K562 (cell line): ENCODE measurements around the gene REEP2. TPM values are rescaled to one million over a fixed set of nuclear protein-coding genes. Genes with fewer than 3 reads are reported as not detected.

Experiments
- BRF2 ChIP-seq: IDR thresholded peaks from 3 replicates; pipeline ENCODE4 v1.6.1; 2011; ENCODE audit warnings: borderline replicate concordance, mild to moderate bottlenecking; ENCODE audit not compliant: insufficient read length, insufficient read depth
- EGR1 ChIP-seq: fragments of 450-650 bp; conservative IDR thresholded peaks from 2 replicates; pipeline ENCODE4 v1.6.1; 2017; ENCODE audit warnings: mild to moderate bottlenecking
- HMBOX1 ChIP-seq: sonication (generic); IDR thresholded peaks from 2 replicates; pipeline ENCODE4 v1.6.1; 2016
- HNRNPH1 ChIP-seq: fragments of 200-400 bp; formaldehyde crosslinking; optimal IDR thresholded peaks from 2 replicates; pipeline ENCODE3; 2017; ENCODE audit warnings: low read depth, mild to moderate bottlenecking, low read length, moderate library complexity
- PTBP1 ChIP-seq: fragments of 200-400 bp; formaldehyde crosslinking; IDR thresholded peaks from 2 replicates; pipeline ENCODE4 v1.6.1; 2017; ENCODE audit warnings: low read depth, low read length
- RBM39 ChIP-seq: fragments of 200-400 bp; formaldehyde crosslinking; optimal IDR thresholded peaks from 2 replicates; pipeline ENCODE3; 2018; ENCODE audit warnings: low read depth, low read length
- RERE ChIP-seq: sonication (generic); formaldehyde crosslinking; IDR thresholded peaks from 2 replicates; pipeline ENCODE4 v1.8.0; 2023; ENCODE audit warnings: missing genetic modification reagents, mild to moderate bottlenecking, borderline replicate concordance
- SAFB2 ChIP-seq: fragments of 200-400 bp; formaldehyde crosslinking; IDR thresholded peaks from 2 replicates; pipeline ENCODE4 v1.6.1; 2018; ENCODE audit warnings: borderline replicate concordance, low read length, low read depth, moderate library complexity; ENCODE audit not compliant: severe bottlenecking
- SIN3A ChIP-seq, 2 experiments: fragments of 150-350 bp in 1 of 2; IDR thresholded peaks; 2 replicates each; pipeline ENCODE4 v1.6.1; 2011 to 2016; ENCODE audit warnings: borderline replicate concordance in 2 of 2, low read depth in 2 of 2, low read length in 2 of 2, mild to moderate bottlenecking in 2 of 2, moderate library complexity in 2 of 2; ENCODE audit not compliant: control insufficient read depth in 1 of 2
- SP1 ChIP-seq: sonication (generic); formaldehyde crosslinking; IDR thresholded peaks from 2 replicates; pipeline ENCODE4 v1.8.1; 2022; ENCODE audit warnings: mild to moderate bottlenecking, missing genetic modification reagents
- SRSF1 ChIP-seq: fragments of 200-400 bp; formaldehyde crosslinking; IDR thresholded peaks from 2 replicates; pipeline ENCODE4 v1.6.1; 2017; ENCODE audit warnings: mild to moderate bottlenecking, low read depth, low read length, moderate library complexity
- STAG1 ChIP-seq: sonication (generic); formaldehyde crosslinking; IDR thresholded peaks from 2 replicates; pipeline ENCODE4 v1.5.0; 2020; ENCODE audit warnings: missing genetic modification reagents, borderline replicate concordance
- TGIF2 ChIP-seq: sonication (generic); formaldehyde crosslinking; IDR thresholded peaks from 2 replicates; pipeline ENCODE4 v1.8.1; 2022; ENCODE audit warnings: mild to moderate bottlenecking, missing genetic modification reagents, moderate library complexity
- THRB ChIP-seq: fragments of 450-650 bp; formaldehyde crosslinking; conservative IDR thresholded peaks from 2 replicates; pipeline ENCODE4 v1.4.0; 2022; ENCODE audit warnings: mild to moderate bottlenecking, missing genetic modification characterization
- ZBED1 ChIP-seq: IDR thresholded peaks from 2 replicates; pipeline ENCODE4 v1.6.1; 2014
- ZC3H4 ChIP-seq: sonication (generic); formaldehyde crosslinking; IDR thresholded peaks from 2 replicates; pipeline ENCODE4 v1.9.0; 2021; ENCODE audit warnings: missing genetic modification reagents, borderline replicate concordance
- ZNF785 ChIP-seq: fragments of 250-450 bp; sonication (Bioruptor Pico); IDR thresholded peaks from 2 replicates; pipeline ENCODE4 v1.4.0; 2020; ENCODE audit warnings: mild to moderate bottlenecking
- polyA plus RNA-seq, 8 experiments: library from polyadenylated mRNA; depleted of rRNA in 4 of 8; stranded (reverse) in 5 of 8; unstranded in 3 of 8; fragments of >200 nt; fragmentation: Nextera tagmentation in 2 of 8; fragmentation: Illumina TruSeq in 1 of 8; extraction: Ambion mirVana in 2 of 8; extraction: Trizol in 1 of 8; gene quantifications; 2 replicates each; pipeline versions ENCODE4 v1.2.1 to v1.2.3, GENCODE V29; 2011 to 2014; ENCODE audit warnings: inconsistent platforms in 1 of 8, missing spikeins in 1 of 8
- total RNA-seq, 7 experiments: library from RNA; depleted of rRNA in 6 of 7; stranded (reverse); fragments of >200 nt in 6 of 7; fragmentation: Illumina TruSeq in 2 of 7; extraction: Trizol in 2 of 7; gene quantifications; 2 replicates each; pipeline versions ENCODE4 v1.2.1 to v1.2.3, GENCODE V29; 2011 to 2021; ENCODE audit warnings: low replicate concordance in 1 of 7

The REEP2 gene
- total and polyA plus RNA-seq, 9 of the 15 experiments (the other 6 are each of a cell fraction or from before 2014, with no cell fraction given), result 0.03 to 1.1 (median 0.12) TPM; not detected in 1

GRCh38 chr5:138466900-138467710, 28.2 kb downstream of the REEP2 start (continued):
- TF ChIP-seq BRF2 (no peak), SRSF1 (peak; percentile 65; the same call in 1 of the 2 replicates), STAG1 (CRISPR knock-in tag) (peak; percentile 12; the same call in 1 of the 2 replicates), HNRNPH1 (no peak), PTBP1 (peak; percentile 89; the same call in 1 of the 2 replicates), ZC3H4 (CRISPR knock-in tag) (peak; percentile 37; the same call in 1 of the 2 replicates), RBM39 (peak; percentile 97), SAFB2 (no peak), HMBOX1 (no peak), ZNF785 (CRISPR knock-in tag) (no peak), EGR1 (peak; percentile 22; the same call in 1 of the 2 replicates), TGIF2 (peak; percentile 90; the same call in 1 of the 2 replicates), RERE (CRISPR knock-in tag) (peak; percentile 70; the same call in 1 of the 2 replicates), ZBED1 (0 out of 2 replicates have a peak, but pooled peaks have one; percentile 78), SP1 (CRISPR knock-in tag) (peak; percentile 11; the same call in 1 of the 2 replicates), THRB (CRISPR knock-in tag) (no peak), SIN3A (IDR thresholded peaks at IDR 0.05; ENCODE audit: borderline replicate concordance in 2 of 2, control insufficient read depth in 1 of 2, low read depth in 2 of 2, low read length in 2 of 2) (peak in 1 of 2 experiments; percentile 69; a peak in 2 of 4 replicates)
